Measurements from ENCODE around the gene LPCAT3.

Gene LPCAT3

DNA sequence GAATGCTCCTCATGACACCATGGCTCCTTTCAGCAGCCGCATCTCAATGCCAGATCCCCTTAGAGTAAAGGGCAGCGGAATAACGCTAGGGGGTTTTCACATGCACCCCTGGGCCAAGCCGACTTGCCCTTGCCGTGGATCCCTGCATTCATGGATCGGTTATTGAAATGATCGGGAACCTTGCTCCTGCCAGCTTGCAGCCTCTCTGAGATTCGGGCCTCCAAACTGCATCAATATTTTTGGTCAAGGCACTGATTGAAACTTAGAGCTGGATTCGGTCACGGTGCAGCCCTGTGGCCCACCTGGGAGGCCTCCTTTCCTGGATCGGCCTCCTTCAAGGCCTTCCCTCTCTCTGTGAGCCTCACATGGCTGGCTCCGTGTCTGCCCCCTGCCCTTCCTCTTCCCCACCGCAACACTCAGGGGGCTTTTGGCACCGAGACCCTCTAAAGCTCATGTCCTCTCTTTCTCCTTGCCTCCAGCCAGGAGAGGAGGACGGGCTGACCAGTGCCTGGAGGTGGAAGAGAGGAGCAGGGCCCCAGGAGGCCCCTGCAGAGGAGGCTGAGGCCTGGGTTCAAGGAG is 65.3 kb downstream of the LPCAT3 start:
- no peak for DNase-seq (ENCODE audit: low read depth)

DNA sequence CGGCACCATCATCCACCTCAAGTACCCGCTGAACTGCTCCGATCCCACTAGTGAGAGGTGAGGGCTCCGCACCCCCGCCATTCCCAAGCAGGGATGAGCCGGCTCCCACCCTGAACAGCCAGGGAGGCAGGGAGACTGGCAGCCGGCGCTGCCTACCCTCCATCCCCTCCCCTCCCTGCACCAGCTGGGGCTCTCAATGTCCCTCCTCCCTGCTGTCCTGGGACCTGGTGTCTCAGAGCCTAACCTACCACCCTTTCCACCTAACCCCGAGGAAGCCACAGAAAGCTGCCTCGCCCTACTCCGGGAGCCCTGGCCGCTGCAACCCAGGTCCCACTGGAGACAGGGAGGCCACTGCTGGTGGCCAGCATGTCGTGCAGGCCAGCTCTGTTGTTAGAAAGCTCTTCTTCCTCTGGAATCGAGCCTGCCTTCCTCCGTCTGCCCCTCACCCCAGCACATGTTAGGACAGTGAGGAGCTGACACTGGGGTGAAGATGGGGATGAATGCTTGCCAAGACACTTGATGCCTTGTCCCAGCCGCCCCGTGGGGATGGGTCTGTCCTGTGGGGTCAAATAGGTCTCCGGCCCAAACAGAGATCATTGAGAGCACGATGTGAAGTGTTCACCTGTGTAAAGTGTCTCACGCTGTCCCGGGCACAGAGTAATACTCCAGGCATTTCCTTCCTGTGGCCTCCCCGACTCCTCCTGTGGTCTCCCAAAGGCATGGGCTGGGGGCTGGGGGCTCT is 66.0 kb downstream of the LPCAT3 start:
- DNase-seq (ENCODE audit: low read depth), result no peak

DNA sequence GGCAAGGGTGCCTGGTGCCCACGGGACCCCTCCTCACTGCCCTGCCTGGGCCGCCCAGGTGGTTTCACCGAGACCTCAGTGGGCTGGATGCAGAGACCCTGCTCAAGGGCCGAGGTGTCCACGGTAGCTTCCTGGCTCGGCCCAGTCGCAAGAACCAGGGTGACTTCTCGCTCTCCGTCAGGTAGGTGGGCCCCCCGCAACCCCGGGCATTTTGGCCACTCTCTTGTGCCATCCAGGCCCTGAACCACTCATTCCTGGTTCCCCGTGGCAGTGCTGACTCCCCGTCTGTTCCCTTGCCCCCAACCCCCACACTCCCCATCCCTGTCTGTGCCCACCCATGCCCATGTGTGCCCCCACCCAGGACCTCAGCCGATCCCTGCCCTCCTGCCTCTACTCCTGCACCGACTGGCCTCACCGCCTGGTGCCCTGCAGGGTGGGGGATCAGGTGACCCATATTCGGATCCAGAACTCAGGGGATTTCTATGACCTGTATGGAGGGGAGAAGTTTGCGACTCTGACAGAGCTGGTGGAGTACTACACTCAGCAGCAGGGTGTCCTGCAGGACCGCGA is 66.6 kb downstream of the LPCAT3 start:
- DNase-seq (ENCODE audit: low read depth), result no peak

DNA sequence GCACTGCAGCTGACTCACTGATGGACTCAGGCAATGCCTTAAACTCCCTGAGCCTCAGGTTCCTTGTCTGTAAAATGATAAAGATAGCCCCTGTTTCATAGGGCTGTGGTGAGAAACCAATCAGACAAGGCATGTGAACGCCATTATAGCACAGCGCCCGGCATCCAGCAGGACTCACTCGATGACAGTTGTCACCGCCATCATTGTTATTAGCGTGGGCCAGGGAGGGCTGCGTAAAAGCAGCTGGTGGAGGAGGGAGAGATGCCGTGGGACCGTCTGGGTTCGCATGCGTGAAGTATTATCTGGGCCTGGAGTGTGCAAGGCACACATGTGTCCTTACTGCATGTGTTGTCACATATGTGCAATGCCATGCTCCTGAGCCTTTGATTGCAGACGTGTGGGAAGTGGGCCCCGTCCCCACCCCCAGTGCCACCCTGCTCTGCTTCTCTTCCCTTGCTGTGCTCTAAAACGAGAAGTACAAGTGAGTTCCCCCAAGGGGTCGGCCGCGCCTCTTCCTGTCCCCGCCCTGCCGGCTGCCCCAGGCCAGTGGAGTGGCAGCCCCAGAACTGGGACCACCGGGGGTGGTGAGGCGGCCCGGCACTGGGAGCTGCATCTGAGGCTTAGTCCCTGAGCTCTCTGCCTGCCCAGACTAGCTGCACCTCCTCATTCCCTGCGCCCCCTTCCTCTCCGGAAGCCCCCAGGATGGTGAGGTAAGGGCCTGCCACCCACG is 67.3 kb downstream of the LPCAT3 start, which contains the start of gene PTPN6:
Gene PTPN6 (plus strand): TSS at position 546 of the 730 bp plus-strand sequence. CDS start 157 bp downstream, at position 703.
- no peak for DNase-seq (ENCODE audit: low read depth)

DNA sequence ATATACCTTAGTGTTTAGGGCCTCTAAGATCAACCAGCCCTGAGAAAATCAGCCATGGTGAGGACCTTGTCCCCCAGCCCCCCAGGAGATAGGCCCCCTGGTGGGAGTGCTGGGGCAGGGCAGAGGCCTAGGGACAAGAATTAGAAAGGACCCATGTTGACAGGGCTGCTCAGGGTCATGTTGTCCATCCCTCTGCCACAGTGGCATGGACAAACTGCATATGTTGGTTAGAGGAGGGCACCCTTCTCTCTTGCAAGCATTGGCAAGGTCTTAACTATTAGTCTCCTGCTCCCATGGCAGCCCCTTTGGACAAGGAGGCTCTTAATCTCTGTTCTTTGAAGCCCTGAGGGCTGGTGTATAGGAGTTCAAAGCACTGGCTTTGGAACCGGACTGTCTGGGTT is 67.9 kb downstream of the LPCAT3 start:
- DNase-seq (ENCODE audit: low read depth), result no peak

DNA sequence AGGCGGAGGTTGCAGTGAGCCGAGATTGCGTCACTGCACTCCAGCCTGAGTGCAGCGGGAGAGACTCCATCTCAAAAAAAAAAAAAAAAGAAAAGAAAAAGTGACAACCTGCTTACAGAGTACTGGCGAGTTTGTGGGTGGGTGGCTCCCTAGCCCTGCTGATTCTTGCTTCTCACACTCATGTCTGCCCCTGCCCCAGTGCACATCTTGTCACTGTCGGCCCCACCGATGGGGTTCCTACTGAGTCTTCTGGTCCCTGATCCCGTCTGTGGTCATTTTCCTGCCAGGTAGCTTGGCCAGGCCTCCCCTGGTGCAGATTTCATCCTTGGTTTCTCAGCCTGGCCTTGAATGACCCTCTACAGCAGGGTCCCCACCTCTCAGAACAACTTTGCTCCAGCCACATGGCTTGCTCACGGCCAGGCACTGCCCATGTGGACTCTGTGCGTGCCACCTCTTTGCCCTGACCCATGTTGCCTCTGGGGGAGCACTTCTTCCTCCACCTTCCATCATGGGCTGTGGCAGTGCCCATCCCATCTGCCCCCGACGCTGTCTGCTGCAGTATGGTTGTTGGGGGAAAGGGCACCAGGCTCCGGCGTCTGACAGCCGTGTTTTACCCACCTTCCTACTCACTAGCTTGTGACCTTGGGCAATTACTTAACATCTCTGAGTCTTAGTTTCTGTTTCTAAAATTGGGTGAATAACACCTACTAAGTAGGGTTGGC is 69.2 kb downstream of the LPCAT3 start:
- DNase-seq (ENCODE audit: low read depth), result no peak

DNA sequence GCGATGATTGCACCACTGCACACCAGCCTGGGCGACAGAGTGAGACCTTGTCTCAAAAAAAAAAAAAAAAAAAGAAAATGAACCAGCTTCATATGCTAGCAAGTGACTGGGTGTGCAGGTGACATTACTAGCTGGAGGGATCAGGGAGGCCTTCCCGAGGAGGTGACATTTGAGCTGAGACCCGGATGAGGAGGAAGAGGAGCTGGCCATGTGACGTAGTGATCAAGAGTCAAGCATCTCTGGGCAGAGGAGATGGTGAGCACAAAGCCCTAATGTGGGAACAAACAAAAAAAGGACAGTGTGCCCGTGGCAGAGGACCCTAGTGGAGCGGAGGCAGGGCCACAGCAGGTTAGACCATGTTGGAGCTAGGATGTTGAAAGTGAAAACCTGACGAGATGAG is 70.7 kb downstream of the LPCAT3 start:
- DNase-seq (ENCODE audit: low read depth), result no peak

DNA sequence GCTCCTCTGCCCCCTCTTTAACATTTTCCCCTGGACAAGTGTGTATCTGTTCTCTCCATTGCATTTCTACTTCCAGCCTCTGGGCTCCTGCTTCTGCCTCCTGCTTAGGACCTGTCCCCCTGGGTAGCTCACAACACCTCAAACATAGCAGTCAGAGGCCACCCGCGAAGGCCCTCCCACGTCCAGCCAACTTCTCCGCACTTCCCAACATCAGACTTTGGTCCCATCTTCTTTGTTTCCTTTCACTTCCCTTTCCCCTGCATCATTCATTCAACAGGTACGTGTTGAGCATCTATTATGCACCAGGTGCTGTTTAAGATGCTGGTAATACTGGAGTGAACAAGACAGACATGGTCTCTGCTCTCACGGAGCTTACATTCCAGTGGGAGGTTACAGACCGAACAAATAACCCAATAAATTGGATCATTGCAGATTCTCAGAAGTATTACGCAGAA is 71.3 kb downstream of the LPCAT3 start:
- no peak for DNase-seq (ENCODE audit: low read depth)

GRCh38 chr12:6946033-6946919 is 72.0 kb downstream of the LPCAT3 start:
- DNase-seq (ENCODE audit: low read depth), result no peak

DNA sequence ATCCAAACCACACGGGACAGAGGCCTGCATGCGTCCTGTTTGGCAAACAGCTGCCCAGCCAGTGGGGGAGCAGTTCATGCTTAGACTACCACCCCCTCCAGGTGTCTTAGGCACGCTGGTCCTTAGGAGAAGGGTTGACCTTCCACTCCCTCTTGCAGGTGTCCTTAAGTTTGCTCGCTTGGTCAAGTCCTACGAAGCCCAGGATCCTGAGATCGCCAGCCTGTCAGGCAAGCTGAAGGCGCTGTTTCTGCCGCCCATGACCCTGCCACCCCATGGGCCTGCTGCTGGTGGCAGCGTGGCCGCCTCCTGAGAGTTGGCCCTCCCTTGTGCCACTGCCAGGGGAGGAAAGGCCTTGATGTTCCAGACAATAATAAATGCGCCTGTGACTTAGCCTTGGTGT is 72.7 kb downstream of the LPCAT3 start:
- no peak for DNase-seq (ENCODE audit: low read depth)

- peak; percentile 91 for DNase-seq (ENCODE audit: low read depth)
Measured at GRCh38 chr12:6944381-6945186, 73.7 kb downstream of the LPCAT3 start.

DNA sequence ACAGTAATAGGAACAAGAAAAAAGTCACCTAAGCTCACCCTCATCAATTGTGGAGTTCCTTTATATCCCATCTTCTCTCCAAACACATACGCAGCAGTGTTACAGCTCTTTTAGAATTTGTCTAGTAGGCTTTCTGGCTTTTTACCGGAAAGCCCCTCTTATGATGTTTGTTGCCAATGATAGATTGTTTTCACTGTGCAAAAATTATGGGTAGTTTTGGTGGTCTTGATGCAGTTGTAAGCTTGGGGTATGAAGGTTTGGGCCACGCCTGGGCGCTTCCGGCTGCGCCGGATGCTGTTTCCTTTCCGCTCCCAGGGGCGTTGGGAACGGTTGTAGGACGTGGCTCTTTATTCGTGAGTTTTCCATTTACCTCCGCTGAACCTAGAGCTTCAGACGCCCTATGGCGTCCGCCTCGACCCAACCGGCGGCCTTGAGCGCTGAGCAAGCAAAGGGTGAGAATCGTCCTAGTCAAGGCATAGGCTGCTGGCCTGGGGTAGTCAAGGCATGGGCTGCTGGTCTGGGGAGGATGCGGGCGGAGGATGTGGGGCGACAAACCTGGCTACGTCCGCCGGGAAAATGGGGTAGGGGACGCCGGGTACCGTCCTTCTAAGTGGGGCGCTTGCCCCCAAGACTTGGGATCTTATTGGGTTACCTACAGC is 74.4 kb downstream of the LPCAT3 start, which contains the start of the genes C12orf57 and RNU7-1:
Gene C12orf57 (plus strand): TSS at position 301 of the 659 bp plus-strand sequence. CDS start 100 bp downstream, at position 401.
Gene RNU7-1 (plus strand): TSS at position 95 of the 659 bp plus-strand sequence.
- DNase-seq (ENCODE audit: low read depth), result peak; percentile 83

- DNase-seq (ENCODE audit: low read depth), result peak; percentile 96
Measured at GRCh38 chr12:6943389-6943721, 74.9 kb downstream of the LPCAT3 start.

GRCh38 chr12:6942331-6942665 is 76.0 kb downstream of the LPCAT3 start:
- no peak for DNase-seq (ENCODE audit: low read depth)

- DNase-seq (ENCODE audit: low read depth), result no peak
Measured at GRCh38 chr12:6941782-6942181, 76.5 kb downstream of the LPCAT3 start.

DNA sequence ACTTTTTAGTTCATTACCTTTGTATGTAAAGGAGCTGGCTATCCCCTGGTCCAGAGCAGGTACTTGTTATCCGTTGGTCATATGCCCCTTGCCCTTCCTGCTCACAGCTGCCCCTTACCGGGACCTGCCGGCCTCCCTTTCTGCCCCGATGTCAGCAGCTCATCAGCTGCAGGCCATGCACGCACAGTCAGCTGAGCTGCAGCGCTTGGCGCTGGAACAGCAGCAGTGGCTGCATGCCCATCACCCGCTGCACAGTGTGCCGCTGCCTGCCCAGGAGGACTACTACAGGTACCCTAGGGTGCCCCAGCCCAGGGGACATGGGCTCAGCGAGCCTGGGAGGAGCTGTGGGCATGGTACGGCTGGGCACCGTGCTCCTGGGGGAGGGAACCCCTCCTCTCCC is 77.0 kb downstream of the LPCAT3 start:
- DNase-seq (ENCODE audit: low read depth), result no peak

DNA sequence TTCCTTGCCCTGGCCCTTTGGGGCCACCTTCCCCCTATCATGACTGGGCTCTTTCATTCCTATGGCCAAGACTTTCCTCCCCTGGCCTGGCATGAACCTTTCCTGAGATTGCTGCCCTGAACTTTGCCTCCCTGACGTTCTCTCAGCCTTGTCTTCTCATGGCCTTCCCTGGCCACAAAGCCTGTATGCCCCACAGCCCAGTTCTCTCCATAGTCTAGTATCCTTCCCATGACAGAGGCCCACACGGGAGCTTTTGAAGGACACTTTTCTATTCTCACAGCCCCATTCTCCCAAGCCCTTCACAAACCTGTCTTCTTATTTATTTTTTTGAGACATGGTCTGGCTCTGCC is 79.1 kb downstream of the LPCAT3 start:
- DNase-seq (ENCODE audit: low read depth), result no peak

- no peak for DNase-seq (ENCODE audit: low read depth)
Measured at GRCh38 chr12:6938353-6939190, 79.7 kb downstream of the LPCAT3 start.

Measured in iris pigment epithelial cell (primary cell).